Spleen (tissue), 7 donors: Measurements from ENCODE around the gene ARRDC3.

ENCODE experiments used
- CTCF ChIP-seq, 11 experiments: fragments of 200-600 bp in 7 of 11; fragments of 450-650 bp in 4 of 11; sonication (generic) in 4 of 11; IDR thresholded peaks in 8 of 11; conservative IDR thresholded peaks in 3 of 11; 1 replicate in 7 of 11; 2 replicates in 4 of 11; pipeline versions ENCODE4 v1.4.0 to v1.8.0; 2016 to 2021; ENCODE audit warnings: antibody characterized with exemption in 11 of 11, inconsistent platforms in 4 of 11, mild to moderate bottlenecking in 1 of 11
- POLR2A ChIP-seq, 3 donors: fragments of 450-650 bp; IDR thresholded peaks; one replicate each; pipeline ENCODE4 v1.5.1; 2017; ENCODE audit warnings: antibody characterized with exemption in 3 of 3, mild to moderate bottlenecking in 1 of 3
- POLR2AphosphoS5 ChIP-seq, 3 donors: sonication (generic); formaldehyde crosslinking; IDR thresholded peaks; one replicate each; pipeline ENCODE4 v1.5.1; 2017; ENCODE audit warnings: antibody characterized with exemption in 3 of 3
- donor health status: DM: no; HTN: no; CAD: no; lungs with moderate emphysema.
- donor health status: DM: no; HTN: no; CAD: no.
- donor health status: DM: no; HTN: no; CAD: no.

GRCh38 chr5:91407204-91407603, 24.1 kb upstream of the ARRDC3 start:
- TF ChIP-seq CTCF (IDR thresholded peaks at IDR 0.05 in 8 of 11, conservative IDR thresholded peaks at IDR 0.05 in 3 of 11) (no peak), POLR2AphosphoS5 (IDR thresholded peaks at IDR 0.05) (no peak), POLR2A (IDR thresholded peaks at IDR 0.05) (no peak)
